CD4-positive, alpha-beta T cell treated with Interleukin-15 for 1 hour (primary cell): ENCODE measurements around the gene POLE3.

Source experiments
- DNase-seq: peaks from one replicate; pipeline ENCODE4 v3.0.0-alpha.2; 2020

The POLE3 gene

GRCh38 chr9:113375057-113376023 lies 35.1 kb downstream of the POLE3 start:
- no peak for DNase-seq

- no peak for DNase-seq
Measured at GRCh38 chr9:113373676-113374392, 36.6 kb downstream of the POLE3 start.

DNA sequence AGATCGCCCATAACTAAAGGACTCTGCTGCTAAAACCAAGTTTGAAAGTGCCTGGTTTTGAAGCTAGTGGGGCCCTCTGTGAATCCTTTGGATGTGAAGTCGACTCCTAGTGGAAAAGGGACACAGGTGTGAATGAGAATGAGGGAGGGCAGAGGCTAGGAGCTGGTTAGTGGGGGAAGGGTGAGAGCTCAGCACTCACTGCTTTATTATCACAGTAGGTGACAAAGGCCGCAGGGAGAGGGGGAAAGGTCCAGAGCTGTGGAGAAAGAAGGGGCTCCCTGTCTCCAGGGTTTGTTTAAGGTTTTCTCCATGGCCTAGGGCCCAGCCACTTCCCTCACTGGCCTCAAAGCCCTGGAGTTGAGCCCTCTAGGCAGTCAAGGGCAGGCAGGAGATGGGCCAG lies 37.2 kb downstream of the POLE3 start:
- DNase-seq, result no peak

DNA sequence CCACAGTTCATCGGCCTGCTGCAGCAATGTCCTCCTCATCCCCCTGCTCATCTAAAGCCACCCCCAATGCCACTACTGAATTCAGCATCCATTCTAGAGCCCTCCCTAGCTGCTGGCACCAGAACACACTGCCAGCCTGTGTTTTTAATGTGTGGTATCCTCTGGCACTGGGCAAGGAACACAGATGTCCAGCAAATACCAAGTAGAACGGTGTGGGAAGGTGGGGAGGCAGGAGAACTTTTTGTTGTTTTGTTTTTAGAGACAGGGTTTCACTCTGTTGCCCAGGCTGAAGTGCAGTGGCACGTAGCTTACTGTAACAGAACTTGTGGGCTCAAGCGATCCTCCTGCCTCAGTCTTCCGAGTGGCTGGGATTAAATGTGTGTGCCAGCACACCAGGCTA lies 38.4 kb downstream of the POLE3 start:
- DNase-seq, result no peak

GRCh38 chr9:113370806-113371325 lies 39.6 kb downstream of the POLE3 start:
- no peak for DNase-seq

DNA sequence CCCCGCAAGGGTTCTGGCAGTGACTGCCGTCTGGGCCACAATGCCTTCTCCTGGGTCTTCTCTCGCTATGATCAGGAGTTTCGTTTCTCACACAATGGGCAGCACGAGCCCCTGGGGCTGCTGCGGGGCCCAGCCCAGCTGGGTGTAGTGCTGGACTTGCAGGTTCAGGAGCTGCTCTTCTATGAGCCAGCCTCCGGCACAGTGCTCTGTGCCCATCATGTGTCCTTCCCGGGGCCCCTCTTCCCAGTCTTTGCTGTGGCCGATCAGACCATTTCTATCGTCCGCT lies 40.7 kb downstream of the POLE3 start:
- DNase-seq, result no peak

- DNase-seq, result no peak
Measured at GRCh38 chr9:113368982-113369854, 41.3 kb downstream of the POLE3 start.

- DNase-seq, result no peak
Measured at GRCh38 chr9:113368348-113368981, 42.0 kb downstream of the POLE3 start.

DNA sequence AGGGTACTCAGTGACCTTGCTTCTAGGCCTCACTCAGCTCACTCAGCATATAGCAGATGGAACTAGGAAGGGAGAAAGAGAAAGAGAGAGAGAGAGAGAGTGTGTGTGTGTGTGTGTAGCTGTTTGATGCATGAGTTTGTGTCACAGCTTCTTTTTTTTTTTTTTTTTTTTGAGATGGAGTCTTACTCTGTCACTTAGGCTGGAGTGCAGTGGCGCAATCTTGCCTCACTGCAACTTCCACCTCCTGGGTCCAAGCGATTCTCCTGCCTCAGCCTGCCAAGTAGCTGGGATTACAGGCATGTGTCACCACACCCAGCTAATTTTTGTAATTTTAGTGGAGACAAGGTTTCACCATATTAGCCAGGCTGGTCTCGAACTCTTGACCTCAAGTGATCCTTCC lies 44.8 kb downstream of the POLE3 start:
- peak; percentile 29 for DNase-seq

GRCh38 chr9:113364951-113365350 lies 45.5 kb downstream of the POLE3 start:
- no peak for DNase-seq

GRCh38 chr9:113363336-113363735 lies 47.1 kb downstream of the POLE3 start:
- no peak for DNase-seq

- DNase-seq, result no peak
Measured at GRCh38 chr9:113361304-113362018, 49.0 kb downstream of the POLE3 start.

- DNase-seq, result no peak
Measured at GRCh38 chr9:113360242-113360842, 50.1 kb downstream of the POLE3 start.

DNA sequence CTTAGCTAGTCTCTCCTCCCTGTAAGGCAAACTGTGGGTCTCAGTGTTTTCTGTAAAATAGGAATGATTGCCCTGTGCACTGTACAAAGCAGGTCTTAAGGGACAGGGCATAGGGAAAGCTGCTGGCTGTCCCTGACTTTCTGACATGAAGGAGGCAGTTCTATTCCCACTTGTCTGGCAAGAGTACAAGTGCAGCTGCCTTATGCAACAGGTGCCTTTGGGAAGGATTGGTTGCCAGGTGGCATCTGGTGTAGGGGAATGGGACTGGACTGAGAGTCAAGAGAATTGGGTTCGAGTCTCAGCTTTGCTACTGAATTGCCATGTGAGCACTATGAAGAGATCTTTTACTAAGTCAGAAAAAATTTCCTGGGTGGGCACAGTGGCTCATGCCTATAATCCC lies 51.1 kb downstream of the POLE3 start:
- no peak for DNase-seq
